HCT116 (cell line): Measurements from ENCODE around the gene ABCG1. TPM values are rescaled to one million over a fixed set of nuclear protein-coding genes. Genes with fewer than 3 reads are reported as not detected.

Experiments used
- ATAC-seq: fragments of 200-7000 bp; cut with Tn5 transposase; 2 replicates; pipeline ENCODE4 v1.9.1; 2020; ENCODE audit warnings: mild to moderate bottlenecking, moderate library complexity
- BruUV-seq: library from RNA; stranded (reverse); fragments of 400-500 nt; replicated peaks from 2 replicates; lab custom pipeline; 2021; lab: Mats Ljungman, UMichigan
- CTCF ChIA-PET: fragments of 300-600 bp; sonication (Branson Sonifier 250); formaldehyde crosslinking; loops from one replicate; lab custom pipeline; 2021; ENCODE audit warnings: antibody characterized with exemption; lab: Charles Lee
- POLR2A ChIA-PET: fragments of 300-600, 350-600 bp; sonication (Branson Sonifier 250); formaldehyde crosslinking; loops from one replicate; lab custom pipeline; 2021; ENCODE audit warnings: antibody characterized with exemption; lab: Charles Lee
- RAD21 ChIA-PET, 2 experiments: fragments of 300-600 bp; sonication (Branson Sonifier 250); formaldehyde crosslinking; loops; one replicate each; lab custom pipeline; 2023; ENCODE audit warnings: low total read pairs in 2 of 2; ENCODE audit not compliant: uncharacterized antibody in 2 of 2, unreplicated experiment in 2 of 2, low non-redundant PET in 1 of 2; lab: Charles Lee
- DNase-seq: peaks from one replicate; pipeline ENCODE4 v3.0.0-alpha.2; 2010; ENCODE audit warnings: low read depth, low spot score
- H2AFZ ChIP-seq: fragments of 200-600 bp; shearing (Covaris generic), sonication (generic); 2 replicates; pipeline ENCODE4 v1.6.1; 2017; ENCODE audit warnings: low read depth, mixed run types, mixed read lengths, antibody characterized with exemption, low read length; ENCODE audit not compliant: poor library complexity, severe bottlenecking
- H3K27ac ChIP-seq: 2 replicates; pipeline ENCODE4 v1.5.1; 2012; ENCODE audit warnings: low read depth, low read length
- H3K27me3 ChIP-seq: fragments of 200-600 bp; sonication (generic); 2 replicates; pipeline ENCODE4 v1.6.1; 2016; ENCODE audit warnings: mixed run types, low read length, mixed read lengths; ENCODE audit not compliant: insufficient read depth
- H3K36me3 ChIP-seq, 2 experiments: fragments of 200-500 bp in 1 of 2; fragments of 200-600 bp in 1 of 2; sonication (Bioruptor generic) in 1 of 2; sonication (generic) in 1 of 2; 2 replicates each; pipeline versions ENCODE4 v1.5.1 to v1.6.1; 2014 to 2016; ENCODE audit warnings: low read length in 2 of 2, inconsistent platforms in 1 of 2, mixed read lengths in 1 of 2, mixed run types in 1 of 2; ENCODE audit not compliant: insufficient read depth in 2 of 2, control insufficient read depth in 1 of 2
- H3K4me1 ChIP-seq, 2 experiments: fragments of 200-600 bp in 1 of 2; sonication (generic) in 1 of 2; 2 replicates each; pipeline versions ENCODE4 v1.5.1 to v1.6.1; 2012 to 2017; ENCODE audit warnings: low read length in 2 of 2, inconsistent platforms in 1 of 2, mild to moderate bottlenecking in 1 of 2, mixed read lengths in 1 of 2, mixed run types in 1 of 2, moderate library complexity in 1 of 2; ENCODE audit not compliant: insufficient read depth in 2 of 2, control insufficient read depth in 1 of 2
- H3K4me2 ChIP-seq: fragments of 200-600 bp; sonication (generic); 2 replicates; pipeline ENCODE4 v1.6.1; 2017; ENCODE audit warnings: mixed run types, low read length, mixed read lengths
- H3K4me3 ChIP-seq, 2 experiments: fragments of 200-600 bp in 1 of 2; sonication (generic) in 1 of 2; replicated peaks in 1 of 2; 2 replicates each; pipeline ENCODE4 v1.5.1; 2011 to 2016; ENCODE audit warnings: low read length in 2 of 2, control low read depth in 1 of 2, low read depth in 1 of 2, mild to moderate bottlenecking in 1 of 2, mixed read lengths in 1 of 2, mixed run types in 1 of 2
- H3K79me2 ChIP-seq: fragments of 200-600 bp; sonication (generic); 2 replicates; pipeline ENCODE4 v1.6.1; 2017; ENCODE audit warnings: mild to moderate bottlenecking, mixed run types, low read length, moderate library complexity, mixed read lengths; ENCODE audit not compliant: insufficient read depth
- H3K9ac ChIP-seq: fragments of 200-600 bp; sonication (generic); 2 replicates; pipeline ENCODE4 v1.6.1; 2016; ENCODE audit warnings: low read length, mixed read lengths
- H3K9me2 ChIP-seq: fragments of 200-600 bp; sonication (generic), shearing (Covaris generic); 2 replicates; pipeline ENCODE4 v1.6.1; 2017; ENCODE audit warnings: mixed run types, mild to moderate bottlenecking, moderate library complexity; ENCODE audit not compliant: insufficient read depth
- H3K9me3 ChIP-seq, 2 experiments: fragments of 200-500 bp in 1 of 2; fragments of 200-600 bp in 1 of 2; sonication (Bioruptor generic) in 1 of 2; sonication (generic) in 1 of 2; 2 replicates each; pipeline ENCODE4 v1.6.1; 2014 to 2017; ENCODE audit warnings: low read length in 2 of 2, mixed read lengths in 2 of 2, inconsistent platforms in 1 of 2, low read depth in 1 of 2, mild to moderate bottlenecking in 1 of 2, mixed run types in 1 of 2, moderate library complexity in 1 of 2; ENCODE audit not compliant: control insufficient read depth in 1 of 2, insufficient read depth in 1 of 2
- H4K20me1 ChIP-seq: fragments of 200-600 bp; sonication (generic), shearing (Covaris generic); 2 replicates; pipeline ENCODE4 v1.6.1; 2017; ENCODE audit warnings: mixed run types, mild to moderate bottlenecking, moderate library complexity; ENCODE audit not compliant: insufficient read depth
- CEBPB ChIP-seq: IDR thresholded peaks from 2 replicates; pipeline ENCODE4 v1.6.1; 2012; ENCODE audit warnings: low read depth
- ELF1 ChIP-seq: IDR thresholded peaks from 2 replicates; pipeline ENCODE4 v1.6.1; 2012; ENCODE audit warnings: low read depth, borderline replicate concordance
- EZH2 ChIP-seq: fragments of 200-600 bp; sonication (generic); IDR thresholded peaks from 2 replicates; pipeline ENCODE4 v1.6.1; 2017; ENCODE audit warnings: antibody characterized with exemption, mixed run types
- EZH2phosphoT487 ChIP-seq: fragments of 200-600 bp; IDR thresholded peaks from 2 replicates; pipeline ENCODE4 v1.6.1; 2018; ENCODE audit warnings: antibody characterized with exemption, borderline replicate concordance
- POLR2A ChIP-seq: IDR thresholded peaks from 2 replicates; pipeline ENCODE4 v1.7.0; 2011; ENCODE audit warnings: borderline replicate concordance; ENCODE audit not compliant: insufficient read depth, insufficient read length; ENCODE audit errors: extremely low read depth
- POLR2AphosphoS5 ChIP-seq: IDR thresholded peaks from 2 replicates; pipeline ENCODE4 v1.6.1; 2011; ENCODE audit warnings: mild to moderate bottlenecking, low read depth, low read length, moderate library complexity
- SP1 ChIP-seq: IDR thresholded peaks from 2 replicates; pipeline ENCODE4 v1.6.1; 2012; ENCODE audit warnings: low read depth
- SRF ChIP-seq: IDR thresholded peaks from 2 replicates; pipeline ENCODE4 v1.6.1; 2012; ENCODE audit warnings: low read depth
- ZFX ChIP-seq: fragments of 450-650 bp; IDR thresholded peaks from 2 replicates; pipeline ENCODE4 v1.6.1; 2017
- intact Hi-C: fragments of 100-400 bp; cut with micrococcal nuclease; formaldehyde crosslinking; loops from 2 replicates; pipeline ENCODE4 v1.10.0; 2022
- total RNA-seq: library from RNA; stranded (reverse); gene quantifications from one replicate; pipeline ENCODE4 v1.2.1, GENCODE V29; 2021; ENCODE audit not compliant: unreplicated experiment
- TF ChIP-seq, protein P1 (sequence below): IDR thresholded peaks from 2 replicates; pipeline ENCODE4 v1.6.1; 2012; ENCODE audit warnings: low read depth
- TF ChIP-seq, protein P2 (sequence below): IDR thresholded peaks from 2 replicates; pipeline ENCODE4 v1.6.1; 2012

The ABCG1 gene
- total RNA-seq, 1 experiment from 2014 or later = 1.6 TPM

DNA sequence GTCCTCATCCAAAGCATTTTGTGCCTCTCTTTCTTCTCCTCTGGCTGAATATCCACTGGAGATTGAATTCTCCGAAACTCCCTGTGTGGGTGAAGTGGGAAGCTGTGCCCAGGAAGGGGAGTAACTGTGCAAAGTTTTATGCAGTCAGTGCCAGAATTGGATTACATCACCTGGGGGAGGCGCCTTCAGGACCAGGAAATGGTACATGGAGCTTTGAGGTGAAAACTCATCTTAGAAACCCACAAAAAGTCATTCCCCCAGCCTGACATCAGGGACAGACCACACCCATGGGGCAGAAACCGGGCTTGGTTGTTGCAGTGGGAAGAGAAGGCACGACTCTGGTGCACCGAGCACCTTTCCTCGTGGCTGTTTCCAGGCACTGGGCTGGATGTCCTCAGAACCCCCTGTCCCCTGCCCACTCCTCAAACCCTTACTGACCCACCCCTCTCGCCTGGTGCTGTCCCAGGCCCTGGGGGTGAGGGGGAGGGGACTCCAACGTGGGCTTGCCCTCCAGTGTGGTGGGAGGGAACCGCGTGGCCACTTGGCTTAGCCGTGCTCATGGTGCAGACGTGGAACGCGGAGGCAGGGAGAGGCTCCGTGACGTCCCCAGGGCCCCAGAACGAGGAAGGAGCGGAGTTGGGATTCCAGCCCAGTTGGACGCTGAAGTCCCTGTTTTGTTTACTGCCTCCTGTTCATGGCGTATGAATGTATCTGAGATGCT is 80.5 kb downstream of the ABCG1 start:
- H3K79me2 ChIP-seq = no peaks in the 10 kb centered on the region
- H3K27me3 ChIP-seq = 0 out of 2 replicates have a peak, but pooled peaks cover 9% of the 10 kb centered on the region
- ChIA-PET CTCF (no interaction called here), RAD21 (no interaction called here)
- H3K4me3 ChIP-seq = no peak overlapping the region
- H4K20me1 ChIP-seq = no peaks in the 10 kb centered on the region
- peaks cover 0 to 7% of the 10 kb centered on the region in 2 experiments; a peak in 1 of 4 replicates for H3K4me1 ChIP-seq
- BruUV-seq = no TSS peak
- no peak overlapping the region for H3K27ac ChIP-seq
- no peaks in the 10 kb centered on the region for H3K36me3 ChIP-seq
- no peak overlapping the region for H3K9ac ChIP-seq
- no peak overlapping the region for H2AFZ ChIP-seq
- H3K9me3 ChIP-seq = no peaks in the 10 kb centered on the region
- no peaks in the 10 kb centered on the region for H3K9me2 ChIP-seq
- TF ChIP-seq EZH2phosphoT487 (no peak), EZH2 (no peak), SP1 (no peak)
- TF ChIP-seq, all 23 proteins: peak for 0
- DNase-seq (no peak), ATAC-seq (no peak)
- intact Hi-C loops = no loop called here
- POLR2A ChIA-PET = no interaction called here
- no peak overlapping the region for H3K4me2 ChIP-seq

DNA sequence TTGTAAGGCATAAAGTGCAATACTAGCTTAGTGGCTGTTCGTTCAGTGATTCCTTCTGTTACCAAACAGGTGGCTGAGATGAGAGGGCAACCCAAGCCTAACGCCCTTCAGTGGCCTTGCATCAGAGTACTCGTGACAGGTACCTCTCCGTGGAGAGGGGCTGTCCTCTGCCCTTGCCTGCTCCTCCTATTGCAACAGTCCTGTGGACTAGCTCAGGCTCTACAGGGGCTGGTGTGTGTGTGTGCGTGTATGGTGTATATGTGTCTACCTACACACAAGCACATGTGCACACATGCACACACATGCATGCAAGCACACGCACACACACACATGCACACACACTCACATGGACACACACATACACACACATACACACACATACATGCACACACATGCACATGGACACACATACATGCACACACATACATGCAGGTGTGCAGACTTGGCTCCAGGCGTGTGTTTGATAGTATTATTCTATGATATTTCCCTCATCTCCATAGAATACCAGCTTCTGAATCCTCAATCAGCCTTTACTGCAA is 81.2 kb downstream of the ABCG1 start:
- H3K4me3 ChIP-seq = no peak overlapping the region
- no peak overlapping the region for H3K27ac ChIP-seq
- TF ChIP-seq POLR2A (no peak), ELF1 (no peak), EZH2 (no peak), SRF (no peak), POLR2AphosphoS5 (no peak), ZFX (no peak), CEBPB (no peak)
- TF ChIP-seq, protein P1, sequence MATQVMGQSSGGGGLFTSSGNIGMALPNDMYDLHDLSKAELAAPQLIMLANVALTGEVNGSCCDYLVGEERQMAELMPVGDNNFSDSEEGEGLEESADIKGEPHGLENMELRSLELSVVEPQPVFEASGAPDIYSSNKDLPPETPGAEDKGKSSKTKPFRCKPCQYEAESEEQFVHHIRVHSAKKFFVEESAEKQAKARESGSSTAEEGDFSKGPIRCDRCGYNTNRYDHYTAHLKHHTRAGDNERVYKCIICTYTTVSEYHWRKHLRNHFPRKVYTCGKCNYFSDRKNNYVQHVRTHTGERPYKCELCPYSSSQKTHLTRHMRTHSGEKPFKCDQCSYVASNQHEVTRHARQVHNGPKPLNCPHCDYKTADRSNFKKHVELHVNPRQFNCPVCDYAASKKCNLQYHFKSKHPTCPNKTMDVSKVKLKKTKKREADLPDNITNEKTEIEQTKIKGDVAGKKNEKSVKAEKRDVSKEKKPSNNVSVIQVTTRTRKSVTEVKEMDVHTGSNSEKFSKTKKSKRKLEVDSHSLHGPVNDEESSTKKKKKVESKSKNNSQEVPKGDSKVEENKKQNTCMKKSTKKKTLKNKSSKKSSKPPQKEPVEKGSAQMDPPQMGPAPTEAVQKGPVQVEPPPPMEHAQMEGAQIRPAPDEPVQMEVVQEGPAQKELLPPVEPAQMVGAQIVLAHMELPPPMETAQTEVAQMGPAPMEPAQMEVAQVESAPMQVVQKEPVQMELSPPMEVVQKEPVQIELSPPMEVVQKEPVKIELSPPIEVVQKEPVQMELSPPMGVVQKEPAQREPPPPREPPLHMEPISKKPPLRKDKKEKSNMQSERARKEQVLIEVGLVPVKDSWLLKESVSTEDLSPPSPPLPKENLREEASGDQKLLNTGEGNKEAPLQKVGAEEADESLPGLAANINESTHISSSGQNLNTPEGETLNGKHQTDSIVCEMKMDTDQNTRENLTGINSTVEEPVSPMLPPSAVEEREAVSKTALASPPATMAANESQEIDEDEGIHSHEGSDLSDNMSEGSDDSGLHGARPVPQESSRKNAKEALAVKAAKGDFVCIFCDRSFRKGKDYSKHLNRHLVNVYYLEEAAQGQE = no peak
- TF ChIP-seq, protein P2, sequence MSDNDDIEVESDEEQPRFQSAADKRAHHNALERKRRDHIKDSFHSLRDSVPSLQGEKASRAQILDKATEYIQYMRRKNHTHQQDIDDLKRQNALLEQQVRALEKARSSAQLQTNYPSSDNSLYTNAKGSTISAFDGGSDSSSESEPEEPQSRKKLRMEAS = no peak
- peaks cover 0 to 7% of the 10 kb centered on the region in 2 experiments; a peak in 1 of 4 replicates for H3K4me1 ChIP-seq
- H3K79me2 ChIP-seq = no peaks in the 10 kb centered on the region
- DNase-seq (no peak), ATAC-seq (no peak)
- no peak overlapping the region for H2AFZ ChIP-seq
- ChIA-PET CTCF (interaction anchor here (1.2 to 1.5 kb wide), 2 partner anchors 9 to 42 kb away, joined by 3 to 4 read pairs; no protein-coding TSS in a partner anchor), RAD21 (no interaction called here), POLR2A (no interaction called here)
- 0 out of 2 replicates have a peak, but pooled peaks cover 9% of the 10 kb centered on the region for H3K27me3 ChIP-seq
- no peak overlapping the region for H3K4me2 ChIP-seq
- H4K20me1 ChIP-seq = no peaks in the 10 kb centered on the region
- no peaks in the 10 kb centered on the region for H3K36me3 ChIP-seq
- H3K9ac ChIP-seq = no peak overlapping the region
- BruUV-seq = no TSS peak
- H3K9me2 ChIP-seq = no peaks in the 10 kb centered on the region
- intact Hi-C loops = no loop called here
- no peaks in the 10 kb centered on the region for H3K9me3 ChIP-seq
